Measurements from ENCODE around the gene RIPPLY3.

DNA sequence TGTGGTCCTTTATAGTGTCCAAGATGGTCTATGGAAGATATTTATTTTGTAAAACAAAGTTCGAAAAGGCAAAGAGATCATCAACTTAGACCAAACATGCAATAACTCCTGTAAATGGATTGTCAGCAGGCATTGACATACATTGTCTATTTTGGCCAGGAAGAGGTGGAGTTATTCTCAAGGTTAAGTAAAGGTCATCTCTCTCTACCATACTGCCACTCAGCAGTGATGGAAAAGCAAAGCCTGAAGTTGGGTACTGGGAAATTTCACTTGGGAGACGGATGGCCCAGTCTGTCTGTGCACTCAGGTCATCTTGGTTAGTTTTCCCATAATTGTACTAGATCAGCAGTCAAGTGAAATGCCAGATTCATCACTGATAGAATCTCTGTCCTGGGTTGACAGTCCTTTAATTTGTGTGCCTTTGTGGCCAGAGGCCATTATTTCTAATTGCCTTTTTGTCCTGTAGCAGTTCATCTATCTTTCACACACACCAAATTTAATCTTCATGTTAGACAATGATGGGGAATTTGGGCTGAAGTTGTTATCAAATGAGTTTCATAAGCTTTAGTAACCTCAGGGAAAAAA is 48.9 kb downstream of the RIPPLY3 start:
- TF ChIP-seq, protein P1, sequence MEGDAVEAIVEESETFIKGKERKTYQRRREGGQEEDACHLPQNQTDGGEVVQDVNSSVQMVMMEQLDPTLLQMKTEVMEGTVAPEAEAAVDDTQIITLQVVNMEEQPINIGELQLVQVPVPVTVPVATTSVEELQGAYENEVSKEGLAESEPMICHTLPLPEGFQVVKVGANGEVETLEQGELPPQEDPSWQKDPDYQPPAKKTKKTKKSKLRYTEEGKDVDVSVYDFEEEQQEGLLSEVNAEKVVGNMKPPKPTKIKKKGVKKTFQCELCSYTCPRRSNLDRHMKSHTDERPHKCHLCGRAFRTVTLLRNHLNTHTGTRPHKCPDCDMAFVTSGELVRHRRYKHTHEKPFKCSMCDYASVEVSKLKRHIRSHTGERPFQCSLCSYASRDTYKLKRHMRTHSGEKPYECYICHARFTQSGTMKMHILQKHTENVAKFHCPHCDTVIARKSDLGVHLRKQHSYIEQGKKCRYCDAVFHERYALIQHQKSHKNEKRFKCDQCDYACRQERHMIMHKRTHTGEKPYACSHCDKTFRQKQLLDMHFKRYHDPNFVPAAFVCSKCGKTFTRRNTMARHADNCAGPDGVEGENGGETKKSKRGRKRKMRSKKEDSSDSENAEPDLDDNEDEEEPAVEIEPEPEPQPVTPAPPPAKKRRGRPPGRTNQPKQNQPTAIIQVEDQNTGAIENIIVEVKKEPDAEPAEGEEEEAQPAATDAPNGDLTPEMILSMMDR (IDR thresholded peaks at IDR 0.05; ENCODE audit: low read length), result no peak
- TF ChIP-seq EZH2 (IDR thresholded peaks at IDR 0.05; ENCODE audit: borderline replicate concordance, low read length), result no peak
